ENCODE results near the gene ERBB4.

ERBB4 gene

DNA sequence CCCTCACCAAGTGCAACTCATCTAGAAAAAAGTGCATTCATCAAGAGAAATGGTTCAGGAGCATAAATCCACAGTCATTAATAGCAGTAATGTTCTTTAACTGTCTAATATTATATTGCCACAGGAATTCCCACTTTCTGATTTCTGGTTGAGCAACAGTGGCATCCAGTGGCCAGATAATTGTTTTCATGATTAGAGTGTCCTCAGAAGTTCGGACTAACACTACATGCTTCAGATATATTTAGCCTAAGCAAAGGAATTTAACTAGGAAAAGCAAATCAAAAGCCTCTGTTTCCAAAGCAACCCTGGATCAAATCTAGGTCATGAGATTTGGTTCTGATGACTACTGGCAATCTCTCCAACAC lies 9.8 kb upstream of the ERBB4 start:
- peak overlapping the region; percentile 22 for H3K4me2 ChIP-seq (ENCODE audit: low read depth, low read length, poor library complexity, severe bottlenecking)
- no peaks in the 10 kb centered on the region for H3K9me3 ChIP-seq (ENCODE audit: insufficient read depth, low read depth, low read length)
- H3F3A ChIP-seq (ENCODE audit: low read depth) = no peaks in the 10 kb centered on the region
- H4K20me1 ChIP-seq (ENCODE audit: insufficient read depth, low read length, poor library complexity, severe bottlenecking) = no peaks in the 10 kb centered on the region
- H3K36me3 ChIP-seq (ENCODE audit: insufficient read depth, low read length) = no peaks in the 10 kb centered on the region
- H3K4me1 ChIP-seq (ENCODE audit: insufficient read depth, low read length, poor library complexity, severe bottlenecking) = peaks cover 11% of the 10 kb centered on the region
- H3K9me2 ChIP-seq (replicated peaks; ENCODE audit: low read depth, low read length) = no peaks in the 10 kb centered on the region
- no peak overlapping the region for H3K9ac ChIP-seq (ENCODE audit: low read depth, low read length, poor library complexity, severe bottlenecking)
- H2AFZ ChIP-seq (ENCODE audit: low read length) = peak overlapping the region; percentile 66; the same call in 1 of the 2 replicates
- H3K79me2 ChIP-seq (ENCODE audit: insufficient read depth, low read length) = no peaks in the 10 kb centered on the region
- TF ChIP-seq EZH2phosphoT487 (IDR thresholded peaks at IDR 0.05; ENCODE audit: borderline replicate concordance) = no peak
- TF ChIP-seq, protein P1, sequence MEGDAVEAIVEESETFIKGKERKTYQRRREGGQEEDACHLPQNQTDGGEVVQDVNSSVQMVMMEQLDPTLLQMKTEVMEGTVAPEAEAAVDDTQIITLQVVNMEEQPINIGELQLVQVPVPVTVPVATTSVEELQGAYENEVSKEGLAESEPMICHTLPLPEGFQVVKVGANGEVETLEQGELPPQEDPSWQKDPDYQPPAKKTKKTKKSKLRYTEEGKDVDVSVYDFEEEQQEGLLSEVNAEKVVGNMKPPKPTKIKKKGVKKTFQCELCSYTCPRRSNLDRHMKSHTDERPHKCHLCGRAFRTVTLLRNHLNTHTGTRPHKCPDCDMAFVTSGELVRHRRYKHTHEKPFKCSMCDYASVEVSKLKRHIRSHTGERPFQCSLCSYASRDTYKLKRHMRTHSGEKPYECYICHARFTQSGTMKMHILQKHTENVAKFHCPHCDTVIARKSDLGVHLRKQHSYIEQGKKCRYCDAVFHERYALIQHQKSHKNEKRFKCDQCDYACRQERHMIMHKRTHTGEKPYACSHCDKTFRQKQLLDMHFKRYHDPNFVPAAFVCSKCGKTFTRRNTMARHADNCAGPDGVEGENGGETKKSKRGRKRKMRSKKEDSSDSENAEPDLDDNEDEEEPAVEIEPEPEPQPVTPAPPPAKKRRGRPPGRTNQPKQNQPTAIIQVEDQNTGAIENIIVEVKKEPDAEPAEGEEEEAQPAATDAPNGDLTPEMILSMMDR (conservative IDR thresholded peaks at IDR 0.05; ENCODE audit: low read length) = peak; percentile 64
- H3K27me3 ChIP-seq (ENCODE audit: insufficient read depth, low read length, poor library complexity, severe bottlenecking) = no peaks in the 10 kb centered on the region
- no peak overlapping the region for H3K4me3 ChIP-seq (ENCODE audit: low read length, poor library complexity, severe bottlenecking)

DNA sequence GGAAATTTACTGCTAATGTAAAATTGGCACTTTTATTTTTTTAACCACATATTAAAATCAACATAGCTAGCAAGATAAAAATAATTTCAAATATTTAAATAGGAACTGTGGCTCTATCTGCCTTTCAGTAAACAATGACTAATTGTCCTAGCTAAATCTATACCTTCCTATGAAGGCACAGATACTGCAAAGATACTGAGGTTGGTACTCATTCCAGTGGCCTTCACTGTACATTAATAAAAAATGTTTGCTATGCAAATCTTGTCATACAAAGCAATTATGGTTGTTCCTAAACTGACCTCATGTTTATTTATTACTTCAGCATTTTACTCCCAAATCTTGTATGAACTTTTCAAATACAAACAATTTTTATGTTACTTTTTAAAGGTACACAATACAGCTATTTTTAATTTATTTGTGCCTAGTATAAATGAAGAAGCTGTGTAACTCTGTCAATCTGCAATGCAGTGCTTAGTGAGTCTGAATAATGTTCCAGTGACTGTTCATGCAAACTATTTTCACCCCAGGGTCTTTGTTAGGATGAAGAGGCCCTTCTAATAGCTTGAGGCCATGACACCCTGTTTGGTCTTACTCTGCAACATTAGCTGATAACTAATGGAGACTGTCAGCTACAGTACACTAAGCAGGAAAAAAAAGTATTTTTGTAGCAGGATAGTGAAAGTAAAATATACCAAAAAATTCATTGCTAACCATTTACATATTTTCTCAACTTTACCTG lies 9.3 kb upstream of the ERBB4 start:
- no peaks in the 10 kb centered on the region for H3F3A ChIP-seq (ENCODE audit: low read depth)
- TF ChIP-seq EZH2phosphoT487 (IDR thresholded peaks at IDR 0.05; ENCODE audit: borderline replicate concordance) = no peak
- TF ChIP-seq, protein P1 (conservative IDR thresholded peaks at IDR 0.05; ENCODE audit: low read length) = no peak
- no peak overlapping the region for H3K4me3 ChIP-seq (ENCODE audit: low read length, poor library complexity, severe bottlenecking)
- no peaks in the 10 kb centered on the region for H3K27me3 ChIP-seq (ENCODE audit: insufficient read depth, low read length, poor library complexity, severe bottlenecking)
- no peak overlapping the region for H3K9ac ChIP-seq (ENCODE audit: low read depth, low read length, poor library complexity, severe bottlenecking)
- no peaks in the 10 kb centered on the region for H3K79me2 ChIP-seq (ENCODE audit: insufficient read depth, low read length)
- H3K9me2 ChIP-seq (replicated peaks; ENCODE audit: low read depth, low read length) = no peaks in the 10 kb centered on the region
- H3K4me2 ChIP-seq (ENCODE audit: low read depth, low read length, poor library complexity, severe bottlenecking) = peak overlapping the region; percentile 22
- H3K36me3 ChIP-seq (ENCODE audit: insufficient read depth, low read length) = no peaks in the 10 kb centered on the region
- H3K9me3 ChIP-seq (ENCODE audit: insufficient read depth, low read depth, low read length) = no peaks in the 10 kb centered on the region
- peak overlapping the region; percentile 66 for H2AFZ ChIP-seq (ENCODE audit: low read length)
- no peaks in the 10 kb centered on the region for H4K20me1 ChIP-seq (ENCODE audit: insufficient read depth, low read length, poor library complexity, severe bottlenecking)
- H3K4me1 ChIP-seq (ENCODE audit: insufficient read depth, low read length, poor library complexity, severe bottlenecking) = peaks cover 11% of the 10 kb centered on the region

- H3F3A ChIP-seq (ENCODE audit: low read depth) = no peaks in the 10 kb centered on the region
- no peak overlapping the region for H2AFZ ChIP-seq (ENCODE audit: low read length)
- H3K79me2 ChIP-seq (ENCODE audit: insufficient read depth, low read length) = no peaks in the 10 kb centered on the region
- no peaks in the 10 kb centered on the region for H4K20me1 ChIP-seq (ENCODE audit: insufficient read depth, low read length, poor library complexity, severe bottlenecking)
- H3K4me3 ChIP-seq (ENCODE audit: low read length, poor library complexity, severe bottlenecking) = no peak overlapping the region
- no peaks in the 10 kb centered on the region for H3K27me3 ChIP-seq (ENCODE audit: insufficient read depth, low read length, poor library complexity, severe bottlenecking)
- no peak overlapping the region for H3K4me2 ChIP-seq (ENCODE audit: low read depth, low read length, poor library complexity, severe bottlenecking)
- peaks cover 12% of the 10 kb centered on the region for H3K4me1 ChIP-seq (ENCODE audit: insufficient read depth, low read length, poor library complexity, severe bottlenecking)
- H3K9ac ChIP-seq (ENCODE audit: low read depth, low read length, poor library complexity, severe bottlenecking) = no peak overlapping the region
- no peaks in the 10 kb centered on the region for H3K36me3 ChIP-seq (ENCODE audit: insufficient read depth, low read length)
- no peaks in the 10 kb centered on the region for H3K9me2 ChIP-seq (replicated peaks; ENCODE audit: low read depth, low read length)
- TF ChIP-seq EZH2phosphoT487 (IDR thresholded peaks at IDR 0.05; ENCODE audit: borderline replicate concordance) = no peak
- TF ChIP-seq, protein P1 (conservative IDR thresholded peaks at IDR 0.05; ENCODE audit: low read length) = no peak
- H3K9me3 ChIP-seq (ENCODE audit: insufficient read depth, low read depth, low read length) = no peaks in the 10 kb centered on the region
Observed at GRCh38 chr2:212546669-212547068, 8.1 kb upstream of the ERBB4 start.
